Gastroesophageal sphincter (tissue), 4 donors: Measurements from ENCODE around the gene GALNT5. TPM values are rescaled to one million over a fixed set of nuclear protein-coding genes. Genes with fewer than 3 reads are reported as not detected.

Experiments
- ATAC-seq: fragments of 150-250 bp; one replicate; pipeline ENCODE4 v1.9.1; 2016; ENCODE audit warnings: mild to moderate bottlenecking, moderate library complexity
- H3K27ac ChIP-seq, 4 donors: fragments of 200-600 bp; sonication (generic) in 3 of 4; 1 replicate in 3 of 4; 2 replicates in 1 of 4; pipeline ENCODE4 v1.5.1; 2016 to 2019
- H3K27me3 ChIP-seq: fragments of 200-600 bp; sonication (generic); one replicate; pipeline ENCODE4 v1.5.1; 2019
- H3K36me3 ChIP-seq, 2 donors: fragments of 200-600 bp; sonication (generic); one replicate each; pipeline ENCODE4 v1.5.1; 2019; ENCODE audit warnings: control low read depth in 1 of 2
- H3K4me1 ChIP-seq, 3 donors: fragments of 200-600 bp; sonication (generic); 1 replicate in 2 of 3; 2 replicates in 1 of 3; pipeline ENCODE4 v1.5.1; 2016 to 2019; ENCODE audit warnings: control low read depth in 2 of 3
- H3K4me3 ChIP-seq, 2 donors: fragments of 200-600 bp; sonication (generic); one replicate each; pipeline ENCODE4 v1.5.1; 2019; ENCODE audit warnings: mild to moderate bottlenecking in 1 of 2, moderate library complexity in 1 of 2
- H3K9me3 ChIP-seq, 3 donors: fragments of 200-600 bp; sonication (generic); one replicate each; pipeline ENCODE4 v1.5.1; 2017 to 2019; ENCODE audit warnings: control low read depth in 2 of 3
- EP300 ChIP-seq: sonication (generic); formaldehyde crosslinking; IDR thresholded peaks from one replicate; pipeline ENCODE4 v1.6.1; 2017; ENCODE audit warnings: antibody characterized with exemption, mild to moderate bottlenecking
- POLR2A ChIP-seq, 2 donors: fragments of 450-650 bp; IDR thresholded peaks; one replicate each; pipeline ENCODE4 v1.6.1; 2017; ENCODE audit warnings: antibody characterized with exemption in 2 of 2, mild to moderate bottlenecking in 2 of 2, moderate library complexity in 1 of 2
- POLR2AphosphoS5 ChIP-seq: sonication (generic); formaldehyde crosslinking; IDR thresholded peaks from one replicate; pipeline ENCODE4 v1.6.1; 2017; ENCODE audit warnings: antibody characterized with exemption
- WGBS, 2 donors: methylation state at CpG; one replicate each; pipeline ENCODE4 v1.1.5; 2018; ENCODE audit warnings: low coverage in 1 of 2; 5-methylcytosine and 5-hydroxymethylcytosine counted together
- total RNA-seq, 4 donors: library from RNA; depleted of rRNA; stranded (reverse); fragments of >200 nt; gene quantifications; one replicate each; pipeline ENCODE4 v1.1.0, GENCODE V29; 2016
- TF ChIP-seq, protein P1 (sequence below), 4 experiments: fragments of 200-600 bp in 2 of 4; fragments of 450-650 bp in 2 of 4; sonication (generic) in 1 of 4; IDR thresholded peaks; one replicate each; pipeline ENCODE4 v1.5.1; 2017 to 2019; ENCODE audit warnings: antibody characterized with exemption in 4 of 4, mild to moderate bottlenecking in 2 of 4, moderate library complexity in 2 of 4

GALNT5 gene
- total RNA-seq, 4 donors from 2014 or later, result under 0.01 to 0.89 (median 0.24) TPM

GRCh38 chr2:157334335-157334734, 76.8 kb downstream of the GALNT5 start:
- Histone ChIP-seq H3K9me3 (no peaks in the 10 kb centered on the region), H3K36me3 (no peaks in the 10 kb centered on the region), H3K4me1 (no peaks in the 10 kb centered on the region), H3K27me3 (no peaks in the 10 kb centered on the region), H3K4me3 (no peak overlapping the region), H3K27ac (no peak overlapping the region)
- WGBS, 2 donors, result 78 to 83% methylated on average over 4 of the region's 4 CpGs
- no peak for ATAC-seq
- TF ChIP-seq POLR2A (IDR thresholded peaks at IDR 0.05), result no peak
- TF ChIP-seq, protein P1, sequence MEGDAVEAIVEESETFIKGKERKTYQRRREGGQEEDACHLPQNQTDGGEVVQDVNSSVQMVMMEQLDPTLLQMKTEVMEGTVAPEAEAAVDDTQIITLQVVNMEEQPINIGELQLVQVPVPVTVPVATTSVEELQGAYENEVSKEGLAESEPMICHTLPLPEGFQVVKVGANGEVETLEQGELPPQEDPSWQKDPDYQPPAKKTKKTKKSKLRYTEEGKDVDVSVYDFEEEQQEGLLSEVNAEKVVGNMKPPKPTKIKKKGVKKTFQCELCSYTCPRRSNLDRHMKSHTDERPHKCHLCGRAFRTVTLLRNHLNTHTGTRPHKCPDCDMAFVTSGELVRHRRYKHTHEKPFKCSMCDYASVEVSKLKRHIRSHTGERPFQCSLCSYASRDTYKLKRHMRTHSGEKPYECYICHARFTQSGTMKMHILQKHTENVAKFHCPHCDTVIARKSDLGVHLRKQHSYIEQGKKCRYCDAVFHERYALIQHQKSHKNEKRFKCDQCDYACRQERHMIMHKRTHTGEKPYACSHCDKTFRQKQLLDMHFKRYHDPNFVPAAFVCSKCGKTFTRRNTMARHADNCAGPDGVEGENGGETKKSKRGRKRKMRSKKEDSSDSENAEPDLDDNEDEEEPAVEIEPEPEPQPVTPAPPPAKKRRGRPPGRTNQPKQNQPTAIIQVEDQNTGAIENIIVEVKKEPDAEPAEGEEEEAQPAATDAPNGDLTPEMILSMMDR (IDR thresholded peaks at IDR 0.05), result no peak
- TF ChIP-seq EP300, result no peak
- TF ChIP-seq POLR2AphosphoS5, result no peak

DNA sequence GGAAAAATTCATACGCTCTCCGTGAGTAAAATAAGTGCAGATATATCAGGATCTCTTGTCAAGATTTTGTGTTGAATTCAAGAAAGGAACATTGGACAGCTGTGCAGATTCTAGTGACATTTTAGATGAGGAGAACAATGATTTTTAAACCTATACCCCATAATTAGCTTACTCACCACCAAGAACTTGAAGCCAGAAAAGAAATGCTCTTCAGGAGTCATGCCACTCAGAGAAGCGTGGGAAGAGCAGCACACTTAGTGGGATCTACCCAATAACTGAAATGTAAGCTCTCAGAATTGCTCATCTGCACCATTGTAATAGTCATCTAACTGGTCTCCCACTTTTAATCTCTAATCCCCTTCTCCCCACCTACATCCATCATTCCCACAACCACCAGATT, 77.3 kb downstream of the GALNT5 start:
- H3K36me3 ChIP-seq, result no peaks in the 10 kb centered on the region
- no peak overlapping the region for H3K27ac ChIP-seq
- H3K27me3 ChIP-seq, result no peaks in the 10 kb centered on the region
- TF ChIP-seq POLR2A (IDR thresholded peaks at IDR 0.05), result no peak
- TF ChIP-seq, protein P1 (IDR thresholded peaks at IDR 0.05), result no peak
- TF ChIP-seq EP300, result no peak
- no peaks in the 10 kb centered on the region for H3K9me3 ChIP-seq
- no peaks in the 10 kb centered on the region for H3K4me1 ChIP-seq
- WGBS, 2 donors, result 74 to 88% methylated on average over 2 to 3 of the region's 3 CpGs
- no peak overlapping the region for H3K4me3 ChIP-seq
- ATAC-seq, result no peak

- TF ChIP-seq POLR2AphosphoS5, result no peak
- TF ChIP-seq EP300, result no peak
- no peak for TF ChIP-seq POLR2A (IDR thresholded peaks at IDR 0.05)
- TF ChIP-seq, protein P1 (IDR thresholded peaks at IDR 0.05), result peak; percentile 32 to 56 (median 38)
- Histone ChIP-seq H3K4me1 (no peaks in the 10 kb centered on the region), H3K9me3 (no peaks in the 10 kb centered on the region), H3K27me3 (no peaks in the 10 kb centered on the region), H3K4me3 (no peak overlapping the region), H3K36me3 (no peaks in the 10 kb centered on the region), H3K27ac (no peak overlapping the region)
- WGBS, 2 donors, result 37 to 51% methylated on average over 8 of the region's 8 CpGs
- ATAC-seq, result no peak
These were observed 78.9 kb downstream of the GALNT5 start for GRCh38 chr2:157336137-157337010.

DNA sequence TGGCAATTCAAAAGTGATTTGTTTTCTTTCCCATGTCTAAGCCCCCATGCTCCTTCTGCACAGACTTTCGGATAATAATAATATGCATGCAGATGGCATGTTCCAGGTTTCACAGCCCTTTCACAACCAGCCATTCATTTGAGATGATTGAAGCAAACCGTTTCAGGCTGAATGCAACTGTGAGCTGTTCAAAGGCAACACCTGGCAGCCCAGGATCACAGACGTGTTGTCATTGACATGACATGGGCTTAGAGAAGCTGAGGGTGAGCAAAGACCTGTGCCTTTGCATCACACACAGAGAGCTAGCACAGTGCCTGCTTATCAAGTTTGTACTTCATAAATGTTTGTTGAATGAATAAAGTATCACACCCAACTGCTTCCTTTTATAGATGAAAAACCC, 80.5 kb downstream of the GALNT5 start:
- Histone ChIP-seq H3K27me3 (no peaks in the 10 kb centered on the region), H3K4me3 (no peak overlapping the region), H3K4me1 (no peaks in the 10 kb centered on the region), H3K9me3 (no peaks in the 10 kb centered on the region), H3K27ac (no peak overlapping the region), H3K36me3 (no peaks in the 10 kb centered on the region)
- ATAC-seq, result no peak
- 62 to 65% methylated on average over 2 to 3 of the region's 3 CpGs for WGBS, 2 donors
- no peak for TF ChIP-seq EP300
- TF ChIP-seq, protein P1 (IDR thresholded peaks at IDR 0.05), result no peak
- TF ChIP-seq POLR2AphosphoS5, result no peak
- TF ChIP-seq POLR2A (IDR thresholded peaks at IDR 0.05), result no peak
